T-helper 1 cell treated with Interleukin-12 subunit alpha and Interleukin-12 subunit beta and Interleukin-4 antibody, amounts not matched to agents 30 ng/mL and 1 ng/mL, for 36 hours (primary cell): ENCODE data around the gene TM4SF18. TPM values are rescaled to one million over a fixed set of nuclear protein-coding genes. Genes with fewer than 3 reads are reported as not detected.
"Not testable (repeated sequence)": the region's sequence is repeated elsewhere in the genome, so short reads cannot be mapped to it uniquely, and the experiment has no call there.

Experiments
- intact Hi-C: fragments of 100-400 bp; cut with micrococcal nuclease; formaldehyde crosslinking; loops from one replicate; pipeline ENCODE4 v1.15.1; 2024
- total RNA-seq: library from RNA; stranded (reverse); gene quantifications from 2 replicates; pipeline ENCODE4 v1.2.3, GENCODE V29; 2022

Gene TM4SF18
- not detected in 2 replicates for total RNA-seq

- intact Hi-C loops = no loop called here
Measured at GRCh38 chr3:149333176-149333859, at the start of gene TM4SF18. TSS of gene TM4SF18 (minus strand) at chr3:149333636. CDS start at chr3:149333382, 254 bp downstream.

- intact Hi-C loops = no loop called here
Measured at GRCh38 chr3:149382518-149382917, 49.1 kb upstream of the TM4SF18 start.

- intact Hi-C loops = no loop called here
Measured at GRCh38 chr3:149382101-149382467, 48.6 kb upstream of the TM4SF18 start.

GRCh38 chr3:149381173-149382100 lies 48.0 kb upstream of the TM4SF18 start:
- intact Hi-C loops = no loop called here

- intact Hi-C loops = not testable (repeated sequence)
Measured at GRCh38 chr3:149380220-149380619, 46.8 kb upstream of the TM4SF18 start.

- intact Hi-C loops = no loop called here
Measured at GRCh38 chr3:149378478-149379309, 45.3 kb upstream of the TM4SF18 start.

GRCh38 chr3:149377408-149378364 lies 44.2 kb upstream of the TM4SF18 start, which contains the start of gene TM4SF1:
TSS of gene TM4SF1 (minus strand) at chr3:149377649. CDS start at chr3:149377547, 102 bp downstream.
- intact Hi-C loops = no loop called here

- intact Hi-C loops = no loop called here
Measured at GRCh38 chr3:149376718-149377407, 43.4 kb upstream of the TM4SF18 start.

GRCh38 chr3:149375501-149376196 lies 42.2 kb upstream of the TM4SF18 start:
- intact Hi-C loops = no loop called here

GRCh38 chr3:149374793-149375500 lies 41.5 kb upstream of the TM4SF18 start:
- intact Hi-C loops = no loop called here

GRCh38 chr3:149374391-149374790 lies 41.0 kb upstream of the TM4SF18 start:
- intact Hi-C loops = no loop called here

GRCh38 chr3:149373235-149374125 lies 40.0 kb upstream of the TM4SF18 start:
- intact Hi-C loops = no loop called here

- intact Hi-C loops = no loop called here
Measured at GRCh38 chr3:149371723-149372114, 38.3 kb upstream of the TM4SF18 start.

- intact Hi-C loops = no loop called here
Measured at GRCh38 chr3:149371001-149371722, 37.7 kb upstream of the TM4SF18 start.

- intact Hi-C loops = no loop called here
Measured at GRCh38 chr3:149369991-149370866, 36.8 kb upstream of the TM4SF18 start.
